ENCODE measurements around the gene PLA2G2F.

DNA sequence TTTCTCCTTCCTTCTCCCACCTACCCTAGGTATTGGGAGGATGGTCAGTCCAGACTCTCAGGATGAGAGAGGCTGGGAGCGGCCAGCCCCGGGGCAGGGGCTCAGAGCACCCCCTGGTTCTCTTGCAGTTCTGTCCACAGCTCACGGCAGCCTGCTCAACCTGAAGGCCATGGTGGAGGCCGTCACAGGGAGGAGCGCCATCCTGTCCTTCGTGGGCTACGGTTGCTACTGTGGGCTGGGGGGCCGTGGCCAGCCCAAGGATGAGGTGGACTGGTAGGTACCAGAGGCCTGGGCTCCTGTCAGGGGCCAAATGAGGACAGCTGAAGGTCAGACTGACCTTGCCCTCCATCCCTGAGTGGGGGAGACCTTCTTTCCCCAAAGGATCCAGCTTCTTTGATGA is 4.2 kb downstream of the PLA2G2F start:
- no peak for TF ChIP-seq REST (IDR thresholded peaks at IDR 0.05; ENCODE audit: insufficient read depth in 1 of 2, low read depth in 2 of 2, low read length in 2 of 2)
- no peak for TF ChIP-seq POLR2AphosphoS5 (IDR thresholded peaks at IDR 0.05; ENCODE audit: low read depth, low read length)
- no peak for TF ChIP-seq FOXP2 (optimal IDR thresholded peaks at IDR 0.05; ENCODE audit: borderline replicate concordance, extremely low read depth, extremely low read length, insufficient read depth)
- TF ChIP-seq TAF1 (IDR thresholded peaks at IDR 0.05; ENCODE audit: borderline replicate concordance, insufficient read depth, low read length) = no peak
- TF ChIP-seq SIN3A (IDR thresholded peaks at IDR 0.05; ENCODE audit: borderline replicate concordance, insufficient read depth, low read length) = no peak

Measured in PFSK-1 (cell line).